D721Med (cell line): Measurements from ENCODE around the gene ZNF586.

ENCODE experiments used
- DNase-seq: peaks from one replicate; pipeline ENCODE4 v3.0.0; 2011; ENCODE audit warnings: low spot score; ENCODE audit not compliant: insufficient read length
- FAIRE-seq: peaks from 2 replicates; lab custom pipeline; 2011; peaks lifted over from hg19 to GRCh38; lab: Jason Lieb, UNC
- CTCF ChIP-seq: IDR thresholded peaks from 2 replicates; pipeline ENCODE4 v1.5.1; 2012; ENCODE audit warnings: mild to moderate bottlenecking, control low read depth; ENCODE audit not compliant: insufficient read depth; ENCODE audit errors: missing control alignments

ZNF586 gene

GRCh38 chr19:57748029-57748428 lies 21.4 kb upstream of the ZNF586 start:
- no peak for FAIRE-seq
- no peak for TF ChIP-seq CTCF
- DNase-seq, result no peak

GRCh38 chr19:57754091-57754673 lies 15.3 kb upstream of the ZNF586 start:
- TF ChIP-seq CTCF, result no peak
- FAIRE-seq (no peak), DNase-seq (no peak)

- no peak for FAIRE-seq
- DNase-seq, result no peak
- no peak for TF ChIP-seq CTCF
Measured at GRCh38 chr19:57755031-57755430, 14.4 kb upstream of the ZNF586 start.

- no peak for TF ChIP-seq CTCF
- FAIRE-seq, result no peak
- no peak for DNase-seq
Measured at GRCh38 chr19:57757941-57758340, 11.5 kb upstream of the ZNF586 start.

GRCh38 chr19:57759096-57759495 lies 10.4 kb upstream of the ZNF586 start:
- FAIRE-seq (no peak), DNase-seq (no peak)

GRCh38 chr19:57771417-57771816 lies 1.9 kb downstream of the ZNF586 start:
- FAIRE-seq, result no peak
- no peak for TF ChIP-seq CTCF
- no peak for DNase-seq

More at GRCh38 chr19:57759096-57759495, 10.4 kb upstream of the ZNF586 start:
- TF ChIP-seq CTCF, result no peak

GRCh38 chr19:57773488-57773887 lies 4.0 kb downstream of the ZNF586 start:
- DNase-seq (no peak), FAIRE-seq (no peak)
- TF ChIP-seq CTCF, result no peak
